Activated naive CD4-positive, alpha-beta T cell treated with anti-CD3 and anti-CD28 coated beads, Interleukin-2, amount 10 ng/mL, durations not matched to agents 7 days and 5 days (primary cell): ENCODE results near the gene HLA-DRA.

Experiments
- CTCF ChIA-PET: fragments of 350-600 bp; sonication (Branson Sonifier 250); formaldehyde crosslinking; loops from one replicate; lab custom pipeline; 2021; ENCODE audit warnings: antibody characterized with exemption; lab: Charles Lee
- DNase-seq: peaks from one replicate; pipeline ENCODE4 v3.0.0-alpha.2; 2020
- H3K27ac Mint-ChIP-seq: one replicate; pipeline ENCODE4 v1.8.0; 2021; ENCODE audit warnings: mild to moderate bottlenecking, moderate library complexity, mixed read lengths
- H3K27me3 Mint-ChIP-seq: one replicate; pipeline ENCODE4 v1.8.0; 2021; ENCODE audit warnings: mild to moderate bottlenecking, mixed read lengths
- H3K36me3 Mint-ChIP-seq: one replicate; pipeline ENCODE4 v1.8.0; 2021; ENCODE audit warnings: mixed read lengths
- H3K4me1 Mint-ChIP-seq: one replicate; pipeline ENCODE4 v1.8.0; 2021; ENCODE audit warnings: mixed read lengths
- H3K4me3 Mint-ChIP-seq: one replicate; pipeline ENCODE4 v1.8.0; 2021; ENCODE audit warnings: mild to moderate bottlenecking, moderate library complexity, mixed read lengths
- H3K9me3 Mint-ChIP-seq: one replicate; pipeline ENCODE4 v1.8.0; 2021; ENCODE audit warnings: mixed read lengths

Gene HLA-DRA

DNA sequence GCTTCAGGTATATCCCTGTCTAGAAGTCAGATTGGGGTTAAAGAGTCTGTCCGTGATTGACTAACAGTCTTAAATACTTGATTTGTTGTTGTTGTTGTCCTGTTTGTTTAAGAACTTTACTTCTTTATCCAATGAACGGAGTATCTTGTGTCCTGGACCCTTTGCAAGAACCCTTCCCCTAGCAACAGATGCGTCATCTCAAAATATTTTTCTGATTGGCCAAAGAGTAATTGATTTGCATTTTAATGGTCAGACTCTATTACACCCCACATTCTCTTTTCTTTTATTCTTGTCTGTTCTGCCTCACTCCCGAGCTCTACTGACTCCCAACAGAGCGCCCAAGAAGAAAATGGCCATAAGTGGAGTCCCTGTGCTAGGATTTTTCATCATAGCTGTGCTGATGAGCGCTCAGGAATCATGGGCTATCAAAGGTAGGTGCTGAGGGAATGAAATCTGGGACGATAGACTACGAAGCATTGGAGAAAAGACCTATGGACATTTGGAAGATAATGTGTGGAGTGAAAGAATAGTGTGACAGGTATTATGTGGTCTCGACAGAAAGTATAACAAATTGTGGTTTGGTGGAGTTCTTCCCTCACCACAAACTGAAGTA lies at the start of gene HLA-DRA:
Gene HLA-DRA (plus strand): TSS at position 286 of the 613 bp plus-strand sequence. CDS start 64 bp downstream, at position 350.
- Mint-ChIP-seq H3K9me3 (no peaks in the 10 kb centered on the region), H3K4me3 (peak within 1 kb of the TSS; percentile 69), H3K27ac (peak within 1 kb of the TSS; percentile 39), H3K36me3 (peaks cover 10% of the 10 kb centered on the region), H3K27me3 (peaks cover 16% of the 10 kb centered on the region), H3K4me1 (peaks cover 22% of the 10 kb centered on the region)
- CTCF ChIA-PET, result interaction anchor here (0.8 to 1.3 kb wide), 2 partner anchors 26 to 261 kb away, joined by 3 read pairs; no protein-coding TSS in a partner anchor
- peak; percentile 32 for DNase-seq

DNA sequence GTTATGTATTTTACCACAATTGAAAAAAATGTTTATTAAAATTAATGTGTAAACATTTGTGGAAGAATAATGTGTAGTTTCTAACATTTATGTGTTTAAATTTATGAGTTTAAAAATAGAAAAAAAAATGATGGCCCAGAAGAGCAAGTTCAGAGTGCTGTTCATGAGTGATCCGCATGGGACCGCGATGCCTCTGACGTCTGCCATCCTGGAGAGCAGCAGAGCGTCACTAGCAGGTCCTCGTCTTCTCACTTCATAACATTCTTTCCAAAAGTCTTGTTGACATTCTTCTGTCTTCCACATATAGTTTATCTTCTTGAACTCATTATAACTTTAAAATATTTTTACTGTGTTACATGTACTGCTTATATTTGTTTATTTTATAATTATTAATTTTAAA lies 48.2 kb upstream of the HLA-DRA start:
- H3K27me3 Mint-ChIP-seq, result peaks cover 59% of the 10 kb centered on the region

GRCh38 chr6:32393665-32394420 lies 45.8 kb upstream of the HLA-DRA start:
- H3K27me3 Mint-ChIP-seq, result peaks cover 42% of the 10 kb centered on the region
- CTCF ChIA-PET, result no interaction called here
- no peak overlapping the region for H3K4me3 Mint-ChIP-seq
- no peaks in the 10 kb centered on the region for H3K9me3 Mint-ChIP-seq
- H3K4me1 Mint-ChIP-seq, result no peaks in the 10 kb centered on the region
- H3K36me3 Mint-ChIP-seq, result no peaks in the 10 kb centered on the region
- no peak for DNase-seq
- no peak overlapping the region for H3K27ac Mint-ChIP-seq

More for the DNA sequence above, 48.2 kb upstream of the HLA-DRA start:
- CTCF ChIA-PET, result no interaction called here
- Mint-ChIP-seq H3K36me3 (no peaks in the 10 kb centered on the region), H3K9me3 (no peaks in the 10 kb centered on the region), H3K27ac (no peak overlapping the region), H3K4me1 (no peaks in the 10 kb centered on the region), H3K4me3 (no peak overlapping the region)
- no peak for DNase-seq

GRCh38 chr6:32396028-32396427 lies 43.7 kb upstream of the HLA-DRA start:
- H3K36me3 Mint-ChIP-seq, result no peaks in the 10 kb centered on the region
- no peak overlapping the region for H3K27ac Mint-ChIP-seq
- H3K4me3 Mint-ChIP-seq, result no peak overlapping the region
- H3K4me1 Mint-ChIP-seq, result no peaks in the 10 kb centered on the region
- peaks cover 43% of the 10 kb centered on the region for H3K27me3 Mint-ChIP-seq
- H3K9me3 Mint-ChIP-seq, result no peaks in the 10 kb centered on the region
- DNase-seq, result no peak
- CTCF ChIA-PET, result no interaction called here

- Mint-ChIP-seq H3K27me3 (peaks cover 44% of the 10 kb centered on the region), H3K4me1 (no peaks in the 10 kb centered on the region), H3K36me3 (no peaks in the 10 kb centered on the region), H3K27ac (no peak overlapping the region), H3K4me3 (no peak overlapping the region), H3K9me3 (no peaks in the 10 kb centered on the region)
- no peak for DNase-seq
- CTCF ChIA-PET, result interaction anchor here (1.1 kb wide), 1 partner anchor 14 kb away, joined by 3 read pairs; no protein-coding TSS in a partner anchor
Observed at GRCh38 chr6:32397252-32397920, 42.3 kb upstream of the HLA-DRA start.

DNA sequence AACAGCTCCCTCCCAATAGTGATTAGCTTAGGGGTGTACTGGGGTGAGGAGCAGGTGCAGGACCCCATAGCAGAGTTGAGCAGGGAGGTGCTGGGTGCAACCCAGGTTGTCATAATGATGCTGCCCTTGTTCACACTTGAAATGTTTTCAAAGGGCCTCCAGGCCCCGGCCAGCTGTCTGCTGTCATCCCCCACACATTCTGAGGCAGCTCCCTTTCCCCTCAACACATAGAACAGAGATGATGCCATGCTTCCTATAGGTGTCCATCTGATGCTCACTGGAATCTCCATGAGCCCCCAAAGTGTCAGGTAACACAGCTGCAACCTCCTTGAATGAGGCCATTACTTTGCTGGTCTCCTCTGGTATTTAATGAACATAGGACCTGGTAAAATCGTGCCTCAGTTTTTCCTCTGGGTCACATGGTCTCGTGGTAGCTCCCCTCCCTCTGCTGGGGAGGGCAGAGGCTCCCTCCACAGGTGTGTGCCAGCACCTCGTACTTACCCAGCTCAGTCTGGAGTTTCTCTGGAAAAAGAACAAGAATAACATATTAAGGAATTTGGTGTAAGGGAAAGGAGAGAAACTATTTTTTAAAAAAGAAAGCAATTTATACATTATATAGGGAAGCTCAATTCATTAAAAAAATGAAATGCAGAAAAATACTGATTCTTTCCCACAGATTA lies 38.3 kb upstream of the HLA-DRA start:
- H3K4me1 Mint-ChIP-seq, result no peaks in the 10 kb centered on the region
- DNase-seq, result no peak
- no peak overlapping the region for H3K4me3 Mint-ChIP-seq
- CTCF ChIA-PET, result interaction anchor here (0.9 to 6.2 kb wide), 3 partner anchors 12 to 385 kb away, joined by 3 to 21 read pairs (median 6); no protein-coding TSS in a partner anchor
- no peaks in the 10 kb centered on the region for H3K36me3 Mint-ChIP-seq
- no peak overlapping the region for H3K27ac Mint-ChIP-seq
- H3K27me3 Mint-ChIP-seq, result peaks cover 33% of the 10 kb centered on the region
- no peaks in the 10 kb centered on the region for H3K9me3 Mint-ChIP-seq

DNA sequence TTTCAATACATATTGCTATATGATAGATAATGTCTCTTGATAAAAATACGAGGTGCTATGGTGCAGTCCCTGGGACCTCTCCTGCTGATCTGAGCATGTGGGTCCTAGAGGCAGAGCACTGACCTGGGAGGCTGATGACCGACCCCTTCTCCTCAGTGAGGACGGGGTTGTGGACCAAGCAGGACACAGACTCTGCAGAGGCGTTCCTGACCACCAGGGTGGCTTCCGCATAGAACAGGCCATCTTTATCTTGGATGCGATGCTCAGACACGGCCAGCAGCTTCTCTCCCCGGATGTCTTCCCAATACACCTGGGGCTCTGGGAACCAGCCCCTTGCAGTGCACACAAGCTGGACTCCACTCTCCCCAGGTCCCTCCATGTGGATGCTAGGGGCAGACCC lies 36.9 kb upstream of the HLA-DRA start:
- peaks cover 41% of the 10 kb centered on the region for H3K27me3 Mint-ChIP-seq
- H3K27ac Mint-ChIP-seq, result no peak overlapping the region
- no peaks in the 10 kb centered on the region for H3K4me1 Mint-ChIP-seq
- H3K36me3 Mint-ChIP-seq, result no peaks in the 10 kb centered on the region
- H3K9me3 Mint-ChIP-seq, result no peaks in the 10 kb centered on the region
- CTCF ChIA-PET, result interaction anchor here (1.9 to 6.2 kb wide), 2 partner anchors 11 to 383 kb away, joined by 6 to 21 read pairs; no protein-coding TSS in a partner anchor
- DNase-seq, result no peak
- no peak overlapping the region for H3K4me3 Mint-ChIP-seq

DNA sequence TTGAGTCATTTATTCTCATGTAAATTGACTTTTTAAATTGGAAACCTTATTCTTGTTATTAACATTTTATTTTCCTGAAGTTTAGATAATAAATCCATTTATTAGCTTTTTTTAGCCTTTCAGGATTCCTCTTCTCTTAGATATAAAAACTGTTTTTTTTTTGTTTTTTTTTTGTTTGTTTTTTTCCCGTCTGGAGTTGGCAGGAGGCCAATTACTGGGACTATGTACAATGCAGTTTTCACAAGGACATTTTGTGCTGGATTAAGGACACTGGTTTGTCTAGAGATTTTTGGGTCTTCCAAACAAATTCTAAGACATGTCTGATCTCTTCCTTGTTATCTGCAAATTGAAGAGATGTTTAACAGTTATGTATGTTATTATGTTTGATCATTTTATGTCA lies 34.0 kb upstream of the HLA-DRA start:
- CTCF ChIA-PET, result interaction anchor here (1.4 to 6.2 kb wide), 3 partner anchors 8 to 382 kb away, joined by 3 to 21 read pairs (median 5); no protein-coding TSS in a partner anchor
- no peak overlapping the region for H3K27ac Mint-ChIP-seq
- H3K4me1 Mint-ChIP-seq, result no peaks in the 10 kb centered on the region
- no peak for DNase-seq
- no peaks in the 10 kb centered on the region for H3K36me3 Mint-ChIP-seq
- no peaks in the 10 kb centered on the region for H3K9me3 Mint-ChIP-seq
- no peak overlapping the region for H3K4me3 Mint-ChIP-seq
- H3K27me3 Mint-ChIP-seq, result peaks cover 45% of the 10 kb centered on the region

- CTCF ChIA-PET, result interaction anchor here (1.2 to 6.2 kb wide), 3 partner anchors 7 to 296 kb away, joined by 5 to 21 read pairs (median 5); no protein-coding TSS in a partner anchor
Observed at GRCh38 chr6:32406197-32406596, 33.5 kb upstream of the HLA-DRA start.

DNA sequence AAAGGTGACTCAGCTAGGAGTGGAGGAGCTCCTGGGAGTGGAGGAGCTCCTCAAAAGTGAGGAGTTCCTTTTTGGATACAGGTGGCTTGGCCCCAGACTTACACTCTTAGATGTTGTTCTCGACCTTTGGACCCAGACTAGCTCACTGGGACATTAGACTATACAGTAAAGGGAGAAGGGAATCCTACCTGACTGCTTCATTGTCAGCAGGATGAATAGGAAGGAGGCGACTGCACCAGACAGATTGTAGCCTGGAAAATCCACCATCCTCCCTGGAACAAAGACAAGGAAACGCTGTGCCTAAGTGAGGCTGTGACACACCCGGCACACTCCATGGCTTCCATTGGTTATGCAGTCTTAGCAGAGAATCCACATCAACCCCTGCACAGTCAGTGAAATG lies 32.8 kb upstream of the HLA-DRA start, which contains the start of gene BTNL2:
Gene BTNL2 (minus strand): TSS at position 325 of the 400 bp plus-strand sequence. CDS start 58 bp downstream, at position 267.
- DNase-seq, result no peak
- Mint-ChIP-seq H3K27me3 (peaks cover 47% of the 10 kb centered on the region), H3K36me3 (no peaks in the 10 kb centered on the region), H3K27ac (no peak within 1 kb of the TSS), H3K9me3 (no peaks in the 10 kb centered on the region), H3K4me3 (no peak within 1 kb of the TSS), H3K4me1 (no peaks in the 10 kb centered on the region)
- CTCF ChIA-PET, result interaction anchor here (1.2 to 1.6 kb wide), 2 partner anchors 162 to 295 kb away, joined by 5 read pairs; no protein-coding TSS in a partner anchor

More at GRCh38 chr6:32406197-32406596, 33.5 kb upstream of the HLA-DRA start:
- Mint-ChIP-seq H3K36me3 (no peaks in the 10 kb centered on the region), H3K9me3 (no peaks in the 10 kb centered on the region), H3K27ac (no peak overlapping the region), H3K4me1 (no peaks in the 10 kb centered on the region), H3K27me3 (peaks cover 45% of the 10 kb centered on the region), H3K4me3 (no peak overlapping the region)
- no peak for DNase-seq

- Mint-ChIP-seq H3K9me3 (no peaks in the 10 kb centered on the region), H3K27ac (no peak overlapping the region), H3K4me3 (no peak overlapping the region), H3K27me3 (peaks cover 65% of the 10 kb centered on the region), H3K4me1 (peaks cover 6% of the 10 kb centered on the region), H3K36me3 (no peaks in the 10 kb centered on the region)
- CTCF ChIA-PET, result interaction anchor here (0.7 to 5.0 kb wide), 4 partner anchors 166 to 377 kb away, joined by 3 to 39 read pairs (median 5); no protein-coding TSS in a partner anchor
- no peak for DNase-seq
Observed at GRCh38 chr6:32410906-32411305, 28.8 kb upstream of the HLA-DRA start.

GRCh38 chr6:32411566-32412327 lies 27.9 kb upstream of the HLA-DRA start:
- Mint-ChIP-seq H3K4me1 (peaks cover 6% of the 10 kb centered on the region), H3K4me3 (no peak overlapping the region), H3K9me3 (no peaks in the 10 kb centered on the region), H3K36me3 (no peaks in the 10 kb centered on the region), H3K27me3 (peaks cover 66% of the 10 kb centered on the region), H3K27ac (no peak overlapping the region)
- CTCF ChIA-PET, result interaction anchor here (0.5 to 5.0 kb wide), 9 partner anchors 9 to 387 kb away, joined by 3 to 39 read pairs (median 14); no protein-coding TSS in a partner anchor
- no peak for DNase-seq
